ENCODE measurements around the gene ABCC1. TPM values are rescaled to one million over a fixed set of nuclear protein-coding genes. Genes with fewer than 3 reads are reported as not detected.

Gene ABCC1
- total RNA-seq, 1 experiment from 2014 or later: 56.4 TPM

- DNase-seq: no peak
- H3K27me3 Mint-ChIP-seq (ENCODE audit: low read depth): peaks cover 6% of the 10 kb centered on the region
- Histone ChIP-seq H3K4me1 (ENCODE audit: insufficient read depth, low read length) (no peaks in the 10 kb centered on the region), H3K14ac (ENCODE audit: insufficient read depth, low read length) (no peak overlapping the region), H3K4ac (ENCODE audit: low read depth, low read length) (no peak overlapping the region), H3K79me1 (ENCODE audit: insufficient read depth, low read depth, low read length, poor library complexity, severe bottlenecking) (no peaks in the 10 kb centered on the region), H3K18ac (ENCODE audit: insufficient read length, low read depth, low read length) (no peak overlapping the region), H2BK120ac (ENCODE audit: low read depth, low read length, poor library complexity, severe bottlenecking) (no peak overlapping the region), H2BK5ac (ENCODE audit: insufficient read length, low read length) (no peak overlapping the region), H2AK5ac (ENCODE audit: insufficient read length, low read length) (no peak overlapping the region), H4K8ac (replicated peaks; ENCODE audit: insufficient read length, low read depth, low read length) (no peak overlapping the region), H3K27ac (ENCODE audit: insufficient read length, low read depth, low read length) (no peak overlapping the region), H2AFZ (ENCODE audit: low read length) (no peak overlapping the region), H4K5ac (ENCODE audit: insufficient read length, low read depth, low read length) (no peak overlapping the region), H3K4me2 (ENCODE audit: insufficient read depth, insufficient read length, low read length) (no peak overlapping the region), H3K56ac (ENCODE audit: insufficient read length, low read depth, low read length) (no peak overlapping the region), H3K27me3 (ENCODE audit: insufficient read depth, low read length) (no peaks in the 10 kb centered on the region), H4K20me1 (ENCODE audit: control insufficient read depth, insufficient read depth, insufficient read length) (no peaks in the 10 kb centered on the region), H3K23me2 (ENCODE audit: insufficient read length, low read depth, low read length, poor library complexity, severe bottlenecking) (no peaks in the 10 kb centered on the region), H3K9me3 (ENCODE audit: control insufficient read depth, low read depth, low read length) (peaks cover 12% of the 10 kb centered on the region), H3K79me2 (ENCODE audit: insufficient read depth, low read length) (no peaks in the 10 kb centered on the region), H2BK12ac (ENCODE audit: insufficient read length, low read depth, low read length) (no peak overlapping the region), H2BK15ac (ENCODE audit: low read depth, low read length) (no peak overlapping the region), H4K91ac (ENCODE audit: insufficient read length, low read depth, low read length) (no peak overlapping the region), H3K23ac (ENCODE audit: insufficient read length, low read depth, low read length) (no peak overlapping the region), H3T11ph (ENCODE audit: low read length) (no peak overlapping the region), H3K9ac (ENCODE audit: extremely low read depth, insufficient read length, low read length) (no peak overlapping the region), H2BK20ac (ENCODE audit: low read depth, low read length, poor library complexity, severe bottlenecking) (no peak overlapping the region)
- H3K4me3 Mint-ChIP-seq: no peak overlapping the region
- no peak for TF ChIP-seq CTCF (conservative IDR thresholded peaks at IDR 0.05)
- no CpG with 5 or more reads among the region's 4 CpGs for WGBS (ENCODE audit: extremely low coverage, insufficient read length, low lambda C conversion rate)
- peaks cover 3 to 9% (median 4%) of the 10 kb centered on the region in 3 experiments for H3K36me3 Mint-ChIP-seq (ENCODE audit: insufficient read depth in 1 of 3, low read depth in 3 of 3)
- H3K27ac Mint-ChIP-seq: no peak overlapping the region
- no peaks in the 10 kb centered on the region for H3K4me1 Mint-ChIP-seq
- H3K9me3 Mint-ChIP-seq: peaks cover 24 to 28% of the 10 kb centered on the region in 2 experiments
These were observed 213.7 kb downstream of the ABCC1 start for GRCh38 chr16:16163109-16163508.
